ENCODE data around the gene CYLD. TPM values are rescaled to one million over a fixed set of nuclear protein-coding genes. Genes with fewer than 3 reads are reported as not detected.

The CYLD gene
- total and polyA plus RNA-seq, 2 of the 4 experiments (the other 2 are of a cell fraction) = 16.2 to 37.3 TPM

GRCh38 chr16:50751528-50751927 is 9.6 kb downstream of the CYLD start:
- Histone ChIP-seq H3K79me1 (ENCODE audit: low read depth in 1 of 2, low read length in 2 of 2) (peaks cover 6 to 12% of the 10 kb centered on the region in 2 experiments; a peak in 3 of 4 replicates), H2BK5ac (ENCODE audit: low read depth, low read length, poor library complexity, severe bottlenecking) (no peak overlapping the region), H3K4me1 (ENCODE audit: control insufficient read depth, insufficient read depth, low read length) (no peaks in the 10 kb centered on the region), H3K14ac (replicated peaks; ENCODE audit: low read depth, low read length) (no peak overlapping the region), H3K4ac (ENCODE audit: low read depth, low read length) (no peak overlapping the region), H2AK9ac (replicated peaks; ENCODE audit: low read depth, low read length, poor library complexity) (no peak overlapping the region), H3K9me3 (ENCODE audit: control insufficient read depth, insufficient read depth, low read length) (no peaks in the 10 kb centered on the region), H3K23ac (ENCODE audit: low read depth, low read length) (no peak overlapping the region), H4K5ac (ENCODE audit: low read depth, low read length) (no peak overlapping the region), H2AK5ac (ENCODE audit: low read depth, low read length) (no peak overlapping the region), H3K4me2 (ENCODE audit: low read depth, low read length) (no peak overlapping the region), H3K36me3 (ENCODE audit: control insufficient read depth, insufficient read depth, low read length) (peaks cover 15% of the 10 kb centered on the region), H2BK15ac (ENCODE audit: low read depth, low read length) (no peak overlapping the region), H2BK120ac (ENCODE audit: low read depth, low read length) (no peak overlapping the region), H3K18ac (ENCODE audit: low read depth, low read length) (no peak overlapping the region), H3K56ac (ENCODE audit: extremely low read depth, insufficient read depth, low read length) (no peak overlapping the region), H3K4me3 (ENCODE audit: insufficient read depth, low read depth, low read length) (no peak overlapping the region), H3K27ac (ENCODE audit: insufficient read depth, low read length) (no peak overlapping the region), H4K91ac (ENCODE audit: insufficient read depth, low read depth, low read length) (no peak overlapping the region), H2AFZ (replicated peaks; ENCODE audit: low read length, poor library complexity) (no peak overlapping the region), H4K8ac (ENCODE audit: low read depth in 2 of 2, low read length in 2 of 2) (no peak overlapping the region), H4K20me1 (ENCODE audit: insufficient read depth, low read length) (no peaks in the 10 kb centered on the region), H3K27me3 (ENCODE audit: control insufficient read depth, insufficient read depth, low read length) (no peaks in the 10 kb centered on the region), H3K9ac (ENCODE audit: low read depth, low read length) (no peak overlapping the region), H2BK20ac (ENCODE audit: low read depth, low read length) (no peak overlapping the region), H3K9me1 (ENCODE audit: insufficient read depth, low read length) (no peaks in the 10 kb centered on the region)
- CTCF ChIA-PET = interaction anchor here (0.6 to 0.8 kb wide), 2 partner anchors 12 to 55 kb away, joined by 3 read pairs; no protein-coding TSS in a partner anchor
- POLR2A ChIA-PET (ENCODE audit: unreplicated experiment) = no interaction called here
- intact Hi-C loops (cut with micrococcal nuclease) = no loop called here
- no peak for TF ChIP-seq MXI1 (IDR thresholded peaks at IDR 0.05; ENCODE audit: borderline replicate concordance, low read depth, low read length)
- TF ChIP-seq CEBPB (IDR thresholded peaks at IDR 0.05; ENCODE audit: low read depth, low read length) = no peak
- in situ Hi-C loops (cut with MboI; ENCODE audit: low sequenced_read_pairs) = no loop called here
- dilution Hi-C loops (cut with HindIII; ENCODE audit: low sequenced_read_pairs, unreplicated experiment) = no loop called here
- no peak for ATAC-seq (ENCODE audit: low read depth)
- no peak for DNase-seq
- WGBS, 2 experiments (ENCODE audit: extremely low coverage in 2 of 2, insufficient read length in 1 of 2) = 82% methylated on average over 2 of the region's 6 CpGs; no CpG with 5 or more reads in 1 of the 2 experiments
- no TSS peak for BruUV-seq (replicated peaks)

All from IMR-90 (cell line).